ENCODE measurements around the gene FBN2.

The FBN2 gene

DNA sequence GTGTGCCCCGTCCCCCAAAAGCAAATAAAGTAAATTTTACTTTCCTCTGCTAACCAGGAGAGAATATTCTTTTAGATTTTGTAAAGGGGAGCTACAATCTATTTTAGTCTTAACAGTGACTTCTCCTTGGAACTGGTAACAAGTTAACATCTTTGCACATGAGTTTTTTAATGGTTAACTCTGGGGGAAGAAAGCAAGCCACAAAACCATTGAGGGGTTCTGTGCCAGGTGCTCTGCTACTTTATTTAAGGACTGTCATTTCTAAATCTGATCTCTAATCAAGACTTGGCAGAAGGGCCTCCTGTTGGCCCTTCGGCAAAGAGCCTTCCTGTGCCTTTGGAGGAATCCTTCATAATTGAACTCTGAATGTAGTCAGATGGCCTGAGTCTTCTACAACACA, 301.0 kb downstream of the FBN2 start:
- DNase-seq: no peak

DNA sequence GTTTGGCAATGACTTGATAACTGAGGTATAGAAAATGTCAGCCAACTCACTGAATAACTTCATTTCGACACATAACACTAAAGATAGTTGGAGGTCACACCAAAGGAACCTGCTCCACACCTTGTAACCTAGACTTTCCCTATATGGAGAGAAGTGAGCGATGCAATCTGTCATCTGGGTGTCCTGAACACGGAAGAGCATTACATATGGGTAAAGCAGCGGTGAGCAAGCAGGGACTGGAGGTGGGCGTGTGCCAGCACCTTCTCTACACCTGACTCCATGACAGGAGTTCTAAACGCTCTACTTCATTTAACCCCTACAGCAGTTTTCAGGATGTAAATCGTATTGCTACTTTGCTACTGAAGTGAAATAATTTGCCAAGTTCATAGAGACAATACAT, 301.7 kb downstream of the FBN2 start:
- DNase-seq: no peak

DNA sequence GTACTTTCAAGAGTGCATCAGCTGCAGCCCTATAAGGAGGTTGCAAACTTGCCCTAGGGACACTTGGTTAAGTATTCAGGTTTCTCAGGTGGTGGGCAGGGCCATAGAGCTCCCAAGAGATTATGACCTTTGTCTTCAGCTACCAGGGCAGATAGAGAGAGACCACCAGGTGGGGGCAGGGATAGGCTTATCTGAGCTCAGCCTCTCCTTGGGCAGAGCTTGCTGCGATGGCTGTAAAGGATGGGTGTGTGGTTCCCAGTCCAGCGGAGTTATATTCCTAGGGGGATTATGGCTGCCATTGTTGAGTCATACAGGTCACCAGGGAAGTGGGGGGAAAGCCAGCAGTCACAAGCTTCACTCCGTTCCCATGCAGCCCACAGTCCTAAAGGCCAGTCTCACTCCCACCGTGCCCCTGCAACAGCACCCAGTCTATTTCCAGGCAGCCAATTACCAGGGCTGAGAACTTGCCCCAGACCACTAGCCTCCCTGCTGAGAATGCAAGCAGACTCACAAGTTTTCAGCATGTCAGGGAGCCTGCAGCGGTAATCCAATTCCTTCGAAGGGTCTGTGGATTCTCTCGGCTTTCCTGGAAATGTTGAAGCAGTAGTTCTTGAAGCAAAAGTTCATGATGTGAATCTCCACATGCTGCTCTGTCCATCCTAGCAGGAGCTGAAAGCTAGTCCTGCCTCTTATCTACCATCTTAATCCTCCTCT, 303.0 kb downstream of the FBN2 start:
- no peak for DNase-seq

DNA sequence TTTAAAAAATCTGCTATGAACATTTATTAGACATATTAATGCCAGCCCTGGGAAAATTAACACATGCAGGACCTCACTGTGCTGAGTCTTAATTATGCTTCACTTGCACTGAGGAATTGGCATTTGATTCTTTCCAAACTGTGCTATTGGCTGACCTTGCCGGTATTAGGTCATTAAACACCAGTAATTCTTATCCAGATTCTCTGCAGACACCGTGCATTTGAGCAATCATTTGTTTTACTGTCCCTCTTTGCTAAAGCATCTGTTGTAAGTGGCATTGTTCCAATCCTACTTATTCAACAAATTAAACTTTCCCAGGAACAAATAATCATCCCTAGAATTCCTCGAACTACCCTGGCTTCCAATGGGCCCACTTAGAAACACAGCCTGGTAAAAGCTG, 309.5 kb downstream of the FBN2 start:
- DNase-seq: no peak

DNA sequence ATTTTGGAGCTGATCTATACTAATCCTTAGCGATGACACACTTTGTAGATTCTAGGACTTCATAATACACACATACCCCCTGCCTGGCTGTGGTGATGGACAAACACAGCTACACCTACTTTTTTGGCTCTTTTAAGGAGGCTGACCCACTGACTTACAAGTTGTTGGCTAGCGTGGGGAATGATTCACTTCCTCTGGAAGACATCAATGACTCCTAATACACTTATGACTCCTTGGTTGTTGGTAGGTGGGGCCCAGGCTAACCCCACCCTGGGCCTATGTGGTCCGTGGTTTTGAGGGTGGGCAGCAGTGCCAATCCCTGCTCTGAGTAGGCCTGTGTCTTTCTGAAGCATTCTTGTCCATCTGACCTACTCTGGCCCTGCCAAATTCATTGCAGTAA, 310.0 kb downstream of the FBN2 start:
- no peak for DNase-seq

DNA sequence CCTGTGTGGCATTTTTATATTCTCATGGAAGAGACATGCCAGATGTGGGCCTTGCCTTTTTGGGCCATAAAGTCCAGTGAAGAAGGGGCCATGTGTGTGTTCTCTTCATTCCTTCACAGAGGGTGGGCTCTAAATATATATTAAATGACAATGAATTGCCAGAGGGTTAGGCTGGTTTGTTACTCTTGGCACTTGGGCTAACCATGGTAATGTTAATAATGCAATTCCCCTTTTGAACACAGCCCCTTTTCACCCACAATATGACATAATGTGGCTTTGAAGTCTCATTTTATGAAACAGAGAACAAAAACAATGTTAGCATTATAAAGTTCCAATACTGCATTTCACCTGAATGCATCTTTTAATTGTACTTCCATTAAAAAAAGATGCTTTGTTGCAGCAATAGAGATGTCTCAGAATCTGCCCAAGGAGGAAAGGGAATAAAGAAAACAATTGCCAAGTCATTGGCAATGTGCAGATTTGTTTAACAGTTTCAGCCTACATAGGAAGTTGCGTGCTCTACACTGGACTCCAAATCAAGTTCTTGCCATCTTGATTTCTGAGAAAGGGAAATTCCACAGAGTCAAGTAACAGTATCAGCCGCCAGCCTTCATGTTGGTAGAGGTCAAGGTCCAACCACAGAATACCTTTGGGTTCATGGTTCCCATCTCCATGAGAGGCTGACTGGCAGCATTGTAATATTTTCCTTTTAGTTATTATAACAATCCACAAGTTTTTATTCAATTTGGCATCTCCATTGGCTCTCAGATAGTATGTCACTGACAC, 312.6 kb downstream of the FBN2 start:
- no peak for DNase-seq

DNA sequence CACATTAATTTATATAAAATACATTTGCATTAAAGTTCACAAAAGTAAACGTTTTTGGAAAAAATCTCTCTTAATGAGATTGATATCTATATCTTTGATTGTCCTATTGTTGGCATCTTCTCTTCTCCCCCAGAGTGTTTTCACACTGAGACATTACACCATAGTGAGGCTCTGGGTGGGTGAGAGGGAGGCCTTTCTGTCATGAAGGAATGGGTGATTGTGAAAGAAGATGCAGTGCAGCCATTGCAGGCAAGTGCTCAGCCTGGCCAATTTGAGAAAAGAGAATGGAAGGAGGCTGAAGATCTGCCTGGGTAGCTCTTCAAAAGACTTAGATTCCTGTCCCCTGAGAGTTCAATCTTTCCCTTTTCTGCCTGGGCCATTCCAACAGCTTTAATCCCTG, 313.7 kb downstream of the FBN2 start:
- no peak for DNase-seq

DNA sequence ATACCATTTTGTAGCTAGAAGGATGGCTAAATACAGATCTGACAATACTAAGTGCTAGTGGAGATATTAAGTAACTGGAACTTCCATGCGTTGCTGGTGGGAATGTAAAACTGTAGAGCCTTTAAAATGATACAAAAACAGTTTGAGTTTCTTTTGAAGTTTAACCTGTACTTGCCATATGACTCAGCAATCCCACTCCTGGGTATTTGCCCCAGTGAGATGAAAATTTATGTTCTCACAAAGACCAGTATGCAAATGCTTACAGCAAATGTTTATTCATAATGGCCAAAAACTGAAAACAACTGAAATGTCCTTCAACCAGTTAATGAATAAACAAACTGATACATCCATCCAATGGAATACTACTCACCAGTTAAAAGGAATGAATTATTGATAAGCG, 317.2 kb downstream of the FBN2 start:
- DNase-seq: no peak

DNA sequence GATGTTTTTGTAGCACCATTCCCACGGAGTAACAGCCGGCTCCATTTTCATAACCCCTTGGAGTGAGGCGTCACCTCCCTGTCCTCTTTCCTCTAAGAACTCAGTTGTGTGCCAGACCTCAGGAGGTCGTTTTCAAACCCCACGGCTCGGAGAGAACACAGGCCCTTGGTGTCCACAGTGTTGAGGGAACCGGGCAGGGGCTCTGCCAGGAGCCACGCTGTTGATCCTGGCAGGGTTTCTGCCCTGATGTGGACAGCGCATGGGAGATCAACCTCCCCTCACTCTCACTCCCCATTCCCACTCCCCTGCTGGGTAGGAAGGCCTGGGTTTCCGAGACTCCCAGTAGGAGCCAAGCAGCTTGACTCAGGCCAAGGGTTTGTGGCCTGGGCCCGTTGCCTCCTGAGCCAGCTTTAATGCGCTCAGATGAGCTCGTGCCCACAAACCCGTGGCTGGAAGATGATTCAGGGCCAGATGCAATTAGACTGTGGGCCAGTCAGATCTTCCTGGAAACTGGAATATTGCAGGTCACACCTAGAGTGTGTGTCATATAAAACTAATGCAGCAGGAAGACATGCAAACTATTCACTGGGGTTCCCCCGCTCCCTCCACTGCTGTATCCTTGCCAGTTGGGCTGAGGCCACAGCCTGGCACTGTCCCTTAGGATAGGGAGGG, 321.0 kb downstream of the FBN2 start:
- DNase-seq: no peak

DNA sequence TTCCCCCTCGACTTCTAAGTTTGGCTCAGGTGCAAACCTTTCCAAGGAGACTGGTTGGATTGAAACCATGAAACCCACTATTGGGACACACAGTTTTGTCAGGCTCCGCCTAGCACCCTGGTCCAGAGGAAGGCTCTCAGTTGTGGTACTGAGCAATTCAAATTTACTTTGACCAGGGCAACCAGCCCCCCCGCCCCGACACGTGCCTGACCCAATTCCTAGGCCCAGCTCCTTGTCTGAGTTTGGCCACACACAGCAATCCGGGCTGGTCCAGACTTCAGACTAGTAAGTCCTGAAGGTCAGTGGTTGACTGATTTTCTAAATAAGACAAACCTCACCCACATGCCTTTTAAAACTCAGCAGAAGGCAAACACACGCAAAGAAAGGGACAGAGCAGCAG, 321.8 kb downstream of the FBN2 start:
- DNase-seq: no peak

DNA sequence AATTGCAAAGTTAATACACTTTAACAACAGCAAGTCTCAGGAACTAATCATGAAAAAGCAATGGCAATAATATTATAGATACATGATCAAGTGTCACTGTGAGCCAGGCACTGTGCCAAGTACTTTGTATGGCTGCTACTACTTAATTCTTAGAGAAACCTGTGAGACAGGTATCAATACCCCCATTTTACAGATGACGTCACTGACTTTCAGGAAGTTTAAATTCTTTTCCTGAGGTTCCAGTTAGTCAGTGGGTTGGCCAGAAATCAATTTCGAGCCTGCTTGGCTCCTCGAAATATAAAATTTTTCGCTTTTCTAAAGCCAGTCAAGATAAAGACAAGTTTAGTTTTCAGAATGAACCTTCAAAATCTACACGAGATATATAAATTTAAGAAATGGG, 324.2 kb downstream of the FBN2 start:
- no peak for DNase-seq

DNA sequence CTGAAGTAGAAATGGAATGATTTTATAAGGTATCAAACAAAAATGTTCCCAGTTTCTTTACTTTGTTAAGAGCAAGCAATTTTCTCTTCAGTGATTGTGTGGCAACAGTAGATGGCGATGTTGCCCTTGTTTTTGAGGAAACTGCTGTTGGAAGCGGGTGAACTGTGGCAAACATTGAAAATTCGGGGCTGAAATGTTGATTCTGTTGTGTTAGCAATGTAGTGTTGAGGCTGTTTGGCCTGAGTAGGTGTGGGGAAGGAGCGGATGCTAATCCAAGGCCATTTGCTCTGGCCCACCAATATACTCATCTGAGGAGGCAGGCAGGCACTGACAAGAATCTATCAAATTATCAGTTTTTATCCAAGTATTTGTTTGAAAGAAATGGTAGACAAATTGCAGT, 324.7 kb downstream of the FBN2 start:
- DNase-seq: no peak

DNA sequence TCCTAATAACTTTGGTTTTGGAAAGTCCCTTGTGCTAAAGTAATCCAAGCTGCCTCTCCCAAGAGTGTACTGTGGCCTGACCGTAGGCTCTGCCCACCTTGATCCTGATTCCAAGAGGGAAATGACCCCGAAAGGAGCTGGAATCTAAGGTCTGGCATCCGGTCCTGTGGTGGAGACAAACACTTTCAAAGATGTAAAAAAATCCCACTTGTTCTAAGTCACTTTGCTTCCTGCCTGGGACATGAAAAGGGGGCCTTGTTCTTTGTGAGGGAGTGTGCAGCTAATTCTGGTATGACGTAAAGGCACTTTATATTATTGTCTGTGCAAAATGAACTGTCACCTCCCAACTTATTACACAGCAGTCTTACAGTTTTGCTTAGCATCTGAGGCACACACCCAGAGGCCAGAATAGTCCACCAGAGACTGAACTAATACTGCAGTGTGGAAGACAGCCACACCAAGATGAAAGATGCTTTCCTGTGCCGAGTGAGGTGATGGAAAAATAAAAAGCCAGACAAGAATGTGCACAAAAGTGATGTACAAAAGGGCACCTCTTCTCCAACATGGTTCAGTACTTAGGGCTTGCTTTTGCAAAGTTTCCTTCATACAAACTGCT, 325.7 kb downstream of the FBN2 start:
- no peak for DNase-seq

DNA sequence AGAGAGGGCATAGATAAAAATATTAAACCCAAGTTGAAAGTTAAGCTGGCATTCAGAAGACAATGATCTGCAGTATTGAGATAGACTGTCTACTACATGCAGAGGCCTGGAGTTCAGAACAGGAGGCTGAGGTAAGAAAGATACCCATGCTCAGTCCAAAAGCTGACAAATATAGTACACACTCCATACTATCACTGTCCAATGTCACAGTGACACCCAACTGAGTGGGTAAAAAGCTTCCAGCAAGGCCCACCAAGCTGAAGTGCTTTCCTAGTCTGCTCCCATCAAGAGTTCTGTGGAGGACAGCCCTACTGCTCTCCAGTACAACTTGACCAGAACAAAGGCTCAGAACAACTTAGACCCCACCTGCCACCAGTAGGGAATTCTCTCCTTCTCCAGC, 329.6 kb downstream of the FBN2 start:
- no peak for DNase-seq
